ENCODE measurements around the gene CFP. TPM values are rescaled to one million over a fixed set of nuclear protein-coding genes. Genes with fewer than 3 reads are reported as not detected.
A peak's percentile ranks its signal among the peaks of the same experiment; 100 is the strongest.

Gene CFP
- total RNA-seq, 4 donors from 2014 or later: 1.1 to 4.5 (median 2.4) TPM

DNA sequence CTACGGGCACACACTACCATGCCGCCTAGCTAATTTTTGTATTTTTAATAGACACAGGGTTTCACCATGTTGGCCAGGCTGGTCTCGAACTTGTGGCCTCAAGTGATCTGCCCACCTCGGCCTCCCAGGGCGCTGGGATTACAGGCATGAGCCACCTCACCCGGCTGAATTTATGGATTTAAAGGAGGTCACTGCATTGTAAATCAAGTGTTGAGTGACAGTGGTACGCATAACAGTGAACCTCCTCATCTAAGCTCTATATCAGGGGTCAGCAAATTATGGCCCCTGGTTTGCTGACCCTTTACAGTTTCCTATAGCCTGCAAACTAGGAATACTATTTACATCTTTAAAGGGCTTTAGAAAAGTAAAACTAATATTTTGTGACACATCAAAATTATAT, 31.8 kb upstream of the CFP start:
- WGBS: 87% methylated on average over 7 of the region's 7 CpGs
- Histone ChIP-seq H3K4me1 (peaks cover 2% of the 10 kb centered on the region), H3K9me3 (no peaks in the 10 kb centered on the region), H3K4me3 (no peak overlapping the region), H3K27me3 (no peaks in the 10 kb centered on the region), H3K36me3 (peaks cover 10% of the 10 kb centered on the region), H3K27ac (no peak overlapping the region)
- no peak for TF ChIP-seq CTCF (IDR thresholded peaks at IDR 0.05)
- TF ChIP-seq POLR2A (IDR thresholded peaks at IDR 0.05): no peak
- no peak for TF ChIP-seq EP300 (IDR thresholded peaks at IDR 0.05)
- DNase-seq (ENCODE audit: low spot score in 2 of 2): no peak

DNA sequence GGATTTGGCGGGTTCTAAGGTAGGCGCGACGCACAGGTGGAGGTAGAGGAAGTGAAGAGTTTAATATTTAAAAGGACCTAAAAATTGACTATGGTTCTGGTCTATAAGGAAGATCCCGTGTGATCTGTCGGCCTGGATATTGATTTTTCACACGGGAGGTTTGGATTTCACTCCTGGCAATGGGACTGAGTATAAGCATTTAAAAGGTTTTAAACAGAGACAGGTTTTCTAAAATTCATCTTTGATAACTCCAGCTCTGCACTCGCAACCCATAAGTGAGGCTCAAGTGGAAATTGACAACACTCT, 29.6 kb upstream of the CFP start:
- Histone ChIP-seq H3K9me3 (no peaks in the 10 kb centered on the region), H3K4me3 (peak overlapping the region; percentile 62), H3K36me3 (peaks cover 21% of the 10 kb centered on the region), H3K27me3 (no peaks in the 10 kb centered on the region), H3K27ac (peak overlapping the region; percentile 97), H3K4me1 (peaks cover 2% of the 10 kb centered on the region)
- DNase-seq (ENCODE audit: low spot score in 2 of 2): no peak
- TF ChIP-seq CTCF (IDR thresholded peaks at IDR 0.05) (no peak), EP300 (IDR thresholded peaks at IDR 0.05) (no peak), POLR2AphosphoS5 (IDR thresholded peaks at IDR 0.05) (no peak), POLR2A (IDR thresholded peaks at IDR 0.05) (no peak)
- WGBS: 43% methylated on average over 8 of the region's 8 CpGs

- no peaks in the 10 kb centered on the region for H3K9me3 ChIP-seq
- peak; percentile 95 to 96 for DNase-seq (ENCODE audit: low spot score in 2 of 2)
- peaks cover 2% of the 10 kb centered on the region for H3K4me1 ChIP-seq
- no peaks in the 10 kb centered on the region for H3K27me3 ChIP-seq
- H3K27ac ChIP-seq: peak within 1 kb of the TSS; percentile 97
- TF ChIP-seq EP300 (IDR thresholded peaks at IDR 0.05) (peak; percentile 7), POLR2A (IDR thresholded peaks at IDR 0.05) (peak in 1 of 2 donors; percentile 63), CTCF (IDR thresholded peaks at IDR 0.05) (no peak), POLR2AphosphoS5 (IDR thresholded peaks at IDR 0.05) (peak in 2 of 3 donors; percentile 56 to 72)
- peaks cover 21% of the 10 kb centered on the region for H3K36me3 ChIP-seq
- 43% methylated on average over 36 of the region's 54 CpGs for WGBS
- peak within 1 kb of the TSS; percentile 62 for H3K4me3 ChIP-seq
Observed at GRCh38 chrX:47658684-47659420, 29.1 kb upstream of the CFP start, which contains the start of gene UXT. TSS of gene UXT (minus strand) at chrX:47659180. CDS start at chrX:47658927, 253 bp downstream.

GRCh38 chrX:47658301-47658683, 28.6 kb upstream of the CFP start:
- H3K27me3 ChIP-seq: no peaks in the 10 kb centered on the region
- no peaks in the 10 kb centered on the region for H3K9me3 ChIP-seq
- H3K4me3 ChIP-seq: peak overlapping the region; percentile 62
- peaks cover 21% of the 10 kb centered on the region for H3K36me3 ChIP-seq
- 59% methylated on average over 13 of the region's 13 CpGs for WGBS
- no peak for DNase-seq (ENCODE audit: low spot score in 2 of 2)
- H3K27ac ChIP-seq: peak overlapping the region; percentile 97
- TF ChIP-seq POLR2A (IDR thresholded peaks at IDR 0.05): no peak
- TF ChIP-seq POLR2AphosphoS5 (IDR thresholded peaks at IDR 0.05): no peak
- peak; percentile 6 for TF ChIP-seq EP300 (IDR thresholded peaks at IDR 0.05)
- peaks cover 2% of the 10 kb centered on the region for H3K4me1 ChIP-seq

- peaks cover 12% of the 10 kb centered on the region for H3K36me3 ChIP-seq
- no peaks in the 10 kb centered on the region for H3K9me3 ChIP-seq
- TF ChIP-seq EP300 (IDR thresholded peaks at IDR 0.05) (no peak), POLR2A (IDR thresholded peaks at IDR 0.05) (no peak), POLR2AphosphoS5 (IDR thresholded peaks at IDR 0.05) (no peak), CTCF (IDR thresholded peaks at IDR 0.05) (no peak)
- H3K27me3 ChIP-seq: no peaks in the 10 kb centered on the region
- peaks cover 11% of the 10 kb centered on the region for H3K4me1 ChIP-seq
- DNase-seq (ENCODE audit: low spot score in 2 of 2): no peak
- WGBS: 48% methylated on average over 19 of the region's 19 CpGs
- H3K4me3 ChIP-seq: peak overlapping the region; percentile 65
- peak overlapping the region; percentile 89 for H3K27ac ChIP-seq
Observed at GRCh38 chrX:47651043-47651905, 21.5 kb upstream of the CFP start.
